HG02610 (cell line): ENCODE data around the gene TEX19.

Experiments used
- ATAC-seq: cut with Tn5 transposase; IDR thresholded peaks from one replicate; pipeline ENCODE4 v1.9.1; 2021; ENCODE audit warnings: mild to moderate bottlenecking, moderate library complexity; ENCODE audit not compliant: unreplicated experiment

Gene TEX19

GRCh38 chr17:82358465-82359350 lies at the start of gene TEX19:
TSS of gene TEX19 (plus strand) at chr17:82359247. CDS start at chr17:82362151, 2,904 bp downstream.
- no peak for ATAC-seq

- ATAC-seq, result no peak
Measured at GRCh38 chr17:82309656-82310570, 49.1 kb upstream of the TEX19 start.

GRCh38 chr17:82310877-82311276 lies 48.2 kb upstream of the TEX19 start:
- no peak for ATAC-seq

GRCh38 chr17:82311971-82312370 lies 47.1 kb upstream of the TEX19 start:
- ATAC-seq, result no peak

GRCh38 chr17:82313195-82314011 lies 45.6 kb upstream of the TEX19 start:
- ATAC-seq, result no peak

GRCh38 chr17:82314012-82314726 lies 44.9 kb upstream of the TEX19 start:
- no peak for ATAC-seq

GRCh38 chr17:82314727-82315605 lies 44.1 kb upstream of the TEX19 start:
- no peak for ATAC-seq

- ATAC-seq, result no peak
Measured at GRCh38 chr17:82315703-82316358, 43.2 kb upstream of the TEX19 start.

GRCh38 chr17:82316651-82317393 lies 42.2 kb upstream of the TEX19 start:
- ATAC-seq, result no peak

GRCh38 chr17:82317394-82318168 lies 41.5 kb upstream of the TEX19 start, which contains the start of gene CD7:
TSS of gene CD7 (minus strand) at chr17:82317608. CDS start at chr17:82317495, 113 bp downstream.
- ATAC-seq, result no peak

GRCh38 chr17:82318169-82318498 lies 40.9 kb upstream of the TEX19 start:
- no peak for ATAC-seq

- ATAC-seq, result no peak
Measured at GRCh38 chr17:82318772-82319606, 40.1 kb upstream of the TEX19 start.

- ATAC-seq, result no peak
Measured at GRCh38 chr17:82319619-82320062, 39.4 kb upstream of the TEX19 start.

GRCh38 chr17:82320140-82320840 lies 38.8 kb upstream of the TEX19 start:
- no peak for ATAC-seq
